Neural progenitor cell (in vitro differentiated cells): ENCODE data around the gene NUP210. TPM values are rescaled to one million over a fixed set of nuclear protein-coding genes. Genes with fewer than 3 reads are reported as not detected.
A peak's percentile ranks its signal among the peaks of the same experiment; 100 is the strongest.

ENCODE experiments used
- DNase-seq: peaks from one replicate; pipeline ENCODE4 v3.0.0-alpha.2; 2016; ENCODE audit warnings: low spot score
- H2AFZ ChIP-seq: fragments of 200-600 bp; sonication (generic); replicated peaks from 2 replicates; pipeline ENCODE4 v1.6.1; 2016; ENCODE audit warnings: antibody characterized with exemption
- H3F3A ChIP-seq: fragments of 200-600 bp; sonication (generic); 2 replicates; pipeline ENCODE4 v1.6.1; 2016; ENCODE audit warnings: antibody characterized with exemption, low read depth
- H3K27ac ChIP-seq: fragments of 200-600 bp; sonication (generic); 2 replicates; pipeline ENCODE4 v1.5.1; 2016; ENCODE audit warnings: mild to moderate bottlenecking
- H3K27me3 ChIP-seq: fragments of 200-600 bp; sonication (generic); 2 replicates; pipeline ENCODE4 v1.6.1; 2016; ENCODE audit warnings: mild to moderate bottlenecking, moderate library complexity
- H3K36me3 ChIP-seq: fragments of 200-600 bp; sonication (generic); 2 replicates; pipeline ENCODE4 v1.5.1; 2016
- H3K4me1 ChIP-seq: fragments of 200-600 bp; sonication (generic); 2 replicates; pipeline ENCODE4 v1.6.1; 2016; ENCODE audit warnings: mixed run types
- H3K4me2 ChIP-seq: fragments of 200-600 bp; sonication (generic); 2 replicates; pipeline ENCODE4 v1.6.1; 2016
- H3K4me3 ChIP-seq: fragments of 200-600 bp; sonication (generic); 2 replicates; pipeline ENCODE4 v1.5.1; 2016
- H3K79me2 ChIP-seq: fragments of 200-600 bp; sonication (generic); 2 replicates; pipeline ENCODE4 v1.6.1; 2016; ENCODE audit warnings: low read depth
- H3K9ac ChIP-seq: fragments of 200-600 bp; sonication (generic); 2 replicates; pipeline ENCODE4 v1.6.1; 2016
- H3K9me3 ChIP-seq: fragments of 200-600 bp; sonication (generic); 2 replicates; pipeline ENCODE4 v1.5.1; 2016; ENCODE audit warnings: low read depth
- H4K20me1 ChIP-seq: fragments of 200-600 bp; sonication (generic); 2 replicates; pipeline ENCODE4 v1.6.1; 2016; ENCODE audit warnings: low read depth
- H3K27ac Mint-ChIP-seq: 3 replicates; pipeline ENCODE4 v1.8.0; 2021; ENCODE audit warnings: mixed read lengths
- H3K27me3 Mint-ChIP-seq: 2 replicates; pipeline ENCODE4 v1.8.0; 2022; ENCODE audit warnings: low read depth, mild to moderate bottlenecking, inconsistent platforms, moderate library complexity, mixed read lengths; ENCODE audit not compliant: insufficient read depth
- H3K36me3 Mint-ChIP-seq: 3 replicates; pipeline ENCODE4 v1.8.0; 2021; ENCODE audit warnings: mixed read lengths
- H3K4me1 Mint-ChIP-seq: 3 replicates; pipeline ENCODE4 v1.8.0; 2021; ENCODE audit warnings: mixed read lengths
- H3K4me3 Mint-ChIP-seq: 3 replicates; pipeline ENCODE4 v1.8.0; 2021; ENCODE audit warnings: mild to moderate bottlenecking, moderate library complexity, mixed read lengths
- H3K9me3 Mint-ChIP-seq: 3 replicates; pipeline ENCODE4 v1.8.0; 2020; ENCODE audit warnings: mixed read lengths
- EZH2 ChIP-seq: fragments of 200-600 bp; sonication (generic); IDR thresholded peaks from 2 replicates; pipeline ENCODE4 v1.6.1; 2017; ENCODE audit warnings: antibody characterized with exemption, mild to moderate bottlenecking, moderate library complexity
- EZH2phosphoT487 ChIP-seq: fragments of 200-600 bp; sonication (generic); IDR thresholded peaks from 2 replicates; pipeline ENCODE4 v1.6.1; 2017; ENCODE audit warnings: antibody characterized with exemption
- total RNA-seq: library from RNA; depleted of rRNA; stranded (reverse); fragments of >200 nt; gene quantifications from 2 replicates; pipeline ENCODE4 v1.2.3, GENCODE V29; 2015; ENCODE audit warnings: low replicate concordance
- TF ChIP-seq, protein P1 (sequence below): fragments of 200-600 bp; sonication (generic); IDR thresholded peaks from 2 replicates; pipeline ENCODE4 v1.5.1; 2017; ENCODE audit warnings: antibody characterized with exemption, mild to moderate bottlenecking

The NUP210 gene
- total RNA-seq, 1 donor from 2014 or later = 37.1 TPM

DNA sequence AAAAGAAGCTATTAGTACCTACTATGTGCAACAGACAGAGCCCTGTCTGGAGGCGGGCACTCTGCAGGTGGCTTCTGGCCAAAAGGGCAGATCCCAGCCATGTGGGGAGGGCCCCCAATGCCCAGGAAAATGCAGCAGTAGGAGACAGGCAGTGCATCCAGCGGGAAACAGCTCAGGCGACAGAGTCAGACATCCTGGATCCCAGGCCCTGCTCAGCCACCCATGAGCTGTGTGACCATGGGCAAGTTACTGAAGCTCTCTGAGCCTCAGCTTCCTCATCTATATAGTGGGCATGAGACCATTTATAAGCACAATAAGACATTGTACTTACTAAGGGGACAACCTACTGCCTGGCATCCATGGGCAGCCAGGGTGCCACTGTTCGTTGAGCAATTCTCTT, 25.8 kb downstream of the NUP210 start:
- Histone ChIP-seq H3K4me3 (no peak overlapping the region), H4K20me1 (no peaks in the 10 kb centered on the region), H3K79me2 (no peaks in the 10 kb centered on the region), H3K4me2 (no peak overlapping the region), H3F3A (no peaks in the 10 kb centered on the region), H2AFZ (no peak overlapping the region), H3K27me3 (no peaks in the 10 kb centered on the region), H3K4me1 (no peaks in the 10 kb centered on the region), H3K9ac (no peak overlapping the region), H3K27ac (no peak overlapping the region), H3K9me3 (no peaks in the 10 kb centered on the region), H3K36me3 (no peaks in the 10 kb centered on the region)
- H3K9me3 Mint-ChIP-seq = no peaks in the 10 kb centered on the region
- no peaks in the 10 kb centered on the region for H3K4me1 Mint-ChIP-seq
- no peak for DNase-seq
- no peak for TF ChIP-seq EZH2phosphoT487
- TF ChIP-seq, protein P1, sequence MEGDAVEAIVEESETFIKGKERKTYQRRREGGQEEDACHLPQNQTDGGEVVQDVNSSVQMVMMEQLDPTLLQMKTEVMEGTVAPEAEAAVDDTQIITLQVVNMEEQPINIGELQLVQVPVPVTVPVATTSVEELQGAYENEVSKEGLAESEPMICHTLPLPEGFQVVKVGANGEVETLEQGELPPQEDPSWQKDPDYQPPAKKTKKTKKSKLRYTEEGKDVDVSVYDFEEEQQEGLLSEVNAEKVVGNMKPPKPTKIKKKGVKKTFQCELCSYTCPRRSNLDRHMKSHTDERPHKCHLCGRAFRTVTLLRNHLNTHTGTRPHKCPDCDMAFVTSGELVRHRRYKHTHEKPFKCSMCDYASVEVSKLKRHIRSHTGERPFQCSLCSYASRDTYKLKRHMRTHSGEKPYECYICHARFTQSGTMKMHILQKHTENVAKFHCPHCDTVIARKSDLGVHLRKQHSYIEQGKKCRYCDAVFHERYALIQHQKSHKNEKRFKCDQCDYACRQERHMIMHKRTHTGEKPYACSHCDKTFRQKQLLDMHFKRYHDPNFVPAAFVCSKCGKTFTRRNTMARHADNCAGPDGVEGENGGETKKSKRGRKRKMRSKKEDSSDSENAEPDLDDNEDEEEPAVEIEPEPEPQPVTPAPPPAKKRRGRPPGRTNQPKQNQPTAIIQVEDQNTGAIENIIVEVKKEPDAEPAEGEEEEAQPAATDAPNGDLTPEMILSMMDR = no peak
- TF ChIP-seq EZH2 = no peak
- no peak overlapping the region for H3K27ac Mint-ChIP-seq
- peaks cover 20% of the 10 kb centered on the region for H3K36me3 Mint-ChIP-seq
- H3K4me3 Mint-ChIP-seq = no peak overlapping the region
- H3K27me3 Mint-ChIP-seq = peaks cover 4% of the 10 kb centered on the region

DNA sequence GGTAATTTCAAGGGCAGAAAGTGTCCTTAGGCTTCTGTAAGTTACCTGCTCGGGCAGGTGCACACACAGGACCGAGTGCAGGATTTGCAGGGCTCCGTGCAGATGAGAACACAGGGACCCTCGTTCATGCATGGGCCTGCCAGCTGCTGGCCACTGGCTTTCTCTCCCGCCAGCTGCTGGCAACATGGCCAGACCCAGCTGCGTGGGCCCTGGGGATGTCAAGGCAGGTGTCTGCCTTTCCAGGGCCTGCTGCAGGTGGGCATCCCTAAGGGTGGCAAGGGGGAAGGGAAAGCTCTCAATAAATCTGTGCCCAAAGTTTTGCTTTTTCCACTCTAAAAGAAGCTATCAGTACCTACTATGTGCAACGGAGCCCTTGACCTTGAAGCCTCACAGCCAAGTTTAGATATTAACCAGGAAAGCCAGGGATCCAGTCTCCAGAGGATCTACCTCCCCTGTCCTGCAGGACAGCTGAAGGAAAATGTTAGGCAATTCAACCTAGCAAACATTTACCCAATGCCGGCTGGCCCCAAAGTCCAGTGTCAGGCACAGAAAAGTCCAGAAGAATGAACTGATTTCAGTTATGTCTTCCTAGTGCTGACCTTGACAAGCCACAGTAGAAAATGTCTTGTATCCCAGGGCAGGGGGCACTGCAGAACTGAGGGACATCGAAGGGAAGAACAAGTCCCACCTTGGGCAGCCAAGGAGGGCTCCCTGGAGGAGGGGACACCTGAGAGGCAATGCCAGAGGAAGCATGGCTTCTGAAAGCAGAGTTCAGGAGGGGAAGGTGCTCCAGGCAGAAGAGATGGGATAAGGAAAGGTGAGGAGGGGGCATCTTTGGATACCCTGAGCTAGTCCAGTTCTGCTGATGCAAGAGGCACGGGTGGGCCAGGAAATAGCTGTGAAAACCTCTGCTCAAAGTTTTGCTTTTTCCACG, 26.4 kb downstream of the NUP210 start:
- Histone ChIP-seq H3F3A (no peaks in the 10 kb centered on the region), H2AFZ (no peak overlapping the region), H3K4me3 (no peak overlapping the region), H3K79me2 (no peaks in the 10 kb centered on the region), H3K27ac (no peak overlapping the region), H3K4me1 (no peaks in the 10 kb centered on the region), H3K36me3 (no peaks in the 10 kb centered on the region), H4K20me1 (no peaks in the 10 kb centered on the region), H3K9me3 (no peaks in the 10 kb centered on the region), H3K9ac (no peak overlapping the region), H3K27me3 (no peaks in the 10 kb centered on the region), H3K4me2 (no peak overlapping the region)
- no peak for TF ChIP-seq EZH2
- TF ChIP-seq, protein P1 = no peak
- no peak for TF ChIP-seq EZH2phosphoT487
- no peak for DNase-seq
- Mint-ChIP-seq H3K4me1 (no peaks in the 10 kb centered on the region), H3K27ac (no peak overlapping the region), H3K36me3 (peaks cover 20% of the 10 kb centered on the region), H3K27me3 (peaks cover 4% of the 10 kb centered on the region), H3K4me3 (no peak overlapping the region), H3K9me3 (no peaks in the 10 kb centered on the region)

- Histone ChIP-seq H3K36me3 (no peaks in the 10 kb centered on the region), H3K4me3 (no peak overlapping the region), H4K20me1 (no peaks in the 10 kb centered on the region), H3F3A (no peaks in the 10 kb centered on the region), H3K9ac (no peak overlapping the region), H3K27ac (no peak overlapping the region), H3K4me2 (no peak overlapping the region), H3K9me3 (no peaks in the 10 kb centered on the region), H3K27me3 (no peaks in the 10 kb centered on the region), H3K4me1 (no peaks in the 10 kb centered on the region), H3K79me2 (no peaks in the 10 kb centered on the region), H2AFZ (no peak overlapping the region)
- DNase-seq = no peak
- H3K4me3 Mint-ChIP-seq = no peak overlapping the region
- peaks cover 25% of the 10 kb centered on the region for H3K36me3 Mint-ChIP-seq
- TF ChIP-seq, protein P1 = peak; percentile 27
- TF ChIP-seq EZH2 = no peak
- H3K27me3 Mint-ChIP-seq = peaks cover 6% of the 10 kb centered on the region
- no peaks in the 10 kb centered on the region for H3K9me3 Mint-ChIP-seq
- H3K4me1 Mint-ChIP-seq = no peaks in the 10 kb centered on the region
- no peak overlapping the region for H3K27ac Mint-ChIP-seq
Observed at GRCh38 chr3:13391308-13391707, 28.8 kb downstream of the NUP210 start.
